Peyer's patch (tissue), 4 donors: ENCODE data around the gene GPR21.

Experiments used
- POLR2A ChIP-seq, 2 donors: fragments of 450-650 bp; IDR thresholded peaks; one replicate each; pipeline ENCODE4 v1.5.1; 2017; ENCODE audit warnings: antibody characterized with exemption in 2 of 2, mild to moderate bottlenecking in 2 of 2, moderate library complexity in 2 of 2
- TF ChIP-seq, protein P1 (sequence below), 6 experiments: fragments of 450-650 bp in 4 of 6; fragments of 200-600 bp in 2 of 6; sonication (generic) in 1 of 6; IDR thresholded peaks; one replicate each; pipeline ENCODE4 v1.5.1; 2017 to 2019; ENCODE audit warnings: antibody characterized with exemption in 6 of 6, mild to moderate bottlenecking in 3 of 6, moderate library complexity in 1 of 6

DNA sequence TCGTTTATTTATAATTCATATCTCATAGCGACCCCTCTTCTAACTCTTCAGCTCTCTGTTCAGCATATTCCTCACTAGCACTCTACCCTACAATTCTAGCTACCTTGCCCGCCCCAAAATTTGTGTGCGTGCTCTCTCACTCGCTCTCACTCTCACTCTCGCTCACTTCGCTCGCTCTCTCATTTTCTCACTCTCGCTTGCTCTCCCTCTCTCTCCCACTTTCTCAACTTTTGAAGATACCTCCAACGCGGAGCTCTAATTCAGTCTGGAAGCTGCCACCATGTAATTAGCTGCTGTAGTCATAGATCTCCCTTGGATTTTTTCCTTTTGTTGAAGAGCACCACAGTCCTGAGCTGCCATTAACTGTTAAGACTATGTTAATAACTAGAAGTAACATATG, 30.4 kb downstream of the GPR21 start:
- TF ChIP-seq, protein P1, sequence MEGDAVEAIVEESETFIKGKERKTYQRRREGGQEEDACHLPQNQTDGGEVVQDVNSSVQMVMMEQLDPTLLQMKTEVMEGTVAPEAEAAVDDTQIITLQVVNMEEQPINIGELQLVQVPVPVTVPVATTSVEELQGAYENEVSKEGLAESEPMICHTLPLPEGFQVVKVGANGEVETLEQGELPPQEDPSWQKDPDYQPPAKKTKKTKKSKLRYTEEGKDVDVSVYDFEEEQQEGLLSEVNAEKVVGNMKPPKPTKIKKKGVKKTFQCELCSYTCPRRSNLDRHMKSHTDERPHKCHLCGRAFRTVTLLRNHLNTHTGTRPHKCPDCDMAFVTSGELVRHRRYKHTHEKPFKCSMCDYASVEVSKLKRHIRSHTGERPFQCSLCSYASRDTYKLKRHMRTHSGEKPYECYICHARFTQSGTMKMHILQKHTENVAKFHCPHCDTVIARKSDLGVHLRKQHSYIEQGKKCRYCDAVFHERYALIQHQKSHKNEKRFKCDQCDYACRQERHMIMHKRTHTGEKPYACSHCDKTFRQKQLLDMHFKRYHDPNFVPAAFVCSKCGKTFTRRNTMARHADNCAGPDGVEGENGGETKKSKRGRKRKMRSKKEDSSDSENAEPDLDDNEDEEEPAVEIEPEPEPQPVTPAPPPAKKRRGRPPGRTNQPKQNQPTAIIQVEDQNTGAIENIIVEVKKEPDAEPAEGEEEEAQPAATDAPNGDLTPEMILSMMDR (IDR thresholded peaks at IDR 0.05) = no peak
- TF ChIP-seq POLR2A (IDR thresholded peaks at IDR 0.05) = no peak
